Activated CD8-positive, alpha-beta T cell treated with anti-CD3 and anti-CD28 coated beads for 36 hours (primary cell): ENCODE measurements around the gene PAWR. TPM values are rescaled to one million over a fixed set of nuclear protein-coding genes. Genes with fewer than 3 reads are reported as not detected.

Experiments used
- ATAC-seq: fragments of 200-7000 bp; cut with Tn5 transposase; one replicate; pipeline ENCODE4 v1.10.0; 2021; ENCODE audit warnings: mild to moderate bottlenecking, moderate library complexity
- CTCF ChIA-PET: fragments of 350-600 bp; sonication (Branson Sonifier 250); formaldehyde crosslinking; loops from one replicate; lab custom pipeline; 2021; ENCODE audit warnings: antibody characterized with exemption; lab: Charles Lee
- POLR2A ChIA-PET: fragments of 350-600 bp; sonication (Branson Sonifier 250); formaldehyde crosslinking; loops from one replicate; lab custom pipeline; 2021; ENCODE audit warnings: antibody characterized with exemption; lab: Charles Lee
- DNase-seq: peaks from one replicate; pipeline ENCODE4 v3.0.0-alpha.2; 2020
- H3K27ac Mint-ChIP-seq: one replicate; pipeline ENCODE4 v1.8.0; 2021; ENCODE audit warnings: mild to moderate bottlenecking, mixed read lengths
- H3K27me3 Mint-ChIP-seq: one replicate; pipeline ENCODE4 v1.8.0; 2021; ENCODE audit warnings: mixed read lengths
- H3K36me3 Mint-ChIP-seq: one replicate; pipeline ENCODE4 v1.8.0; 2021; ENCODE audit warnings: low read depth, mixed read lengths
- H3K4me1 Mint-ChIP-seq: one replicate; pipeline ENCODE4 v1.8.0; 2021; ENCODE audit warnings: low read depth, mixed read lengths
- H3K4me3 Mint-ChIP-seq: one replicate; pipeline ENCODE4 v1.8.0; 2021; ENCODE audit warnings: mild to moderate bottlenecking, moderate library complexity, mixed read lengths
- H3K9me3 Mint-ChIP-seq: one replicate; pipeline ENCODE4 v1.8.0; 2021; ENCODE audit warnings: mixed read lengths
- CTCF ChIP-seq: fragments of 200-600 bp; IDR thresholded peaks from one replicate; pipeline ENCODE4 v1.8.0; 2022; ENCODE audit warnings: antibody characterized with exemption, mild to moderate bottlenecking
- intact Hi-C: fragments of 100-400 bp; cut with micrococcal nuclease; formaldehyde crosslinking; loops from one replicate; pipeline ENCODE4 v1.10.0; 2022
- total RNA-seq, 2 experiments: library from RNA; stranded (reverse); gene quantifications; one replicate each; pipeline ENCODE4 v1.2.3, GENCODE V29; 2021

PAWR gene
- total RNA-seq, 2 experiments from 2014 or later, result 5.5 to 5.8 TPM

GRCh38 chr12:79555028-79555925 lies 135.5 kb downstream of the PAWR start:
- Mint-ChIP-seq H3K27ac (no peak overlapping the region), H3K9me3 (no peaks in the 10 kb centered on the region), H3K4me1 (no peaks in the 10 kb centered on the region), H3K27me3 (peaks cover 1% of the 10 kb centered on the region), H3K4me3 (no peak overlapping the region), H3K36me3 (no peaks in the 10 kb centered on the region)
- TF ChIP-seq CTCF, result no peak
- intact Hi-C loops, result no loop called here
- DNase-seq (no peak), ATAC-seq (no peak)
- POLR2A ChIA-PET, result no interaction called here
- CTCF ChIA-PET, result interaction anchor here (1.0 to 1.2 kb wide), 2 partner anchors 10 to 714 kb away, joined by 3 to 4 read pairs; no protein-coding TSS in a partner anchor

- Mint-ChIP-seq H3K4me3 (no peak overlapping the region), H3K36me3 (no peaks in the 10 kb centered on the region), H3K4me1 (no peaks in the 10 kb centered on the region), H3K27ac (no peak overlapping the region), H3K9me3 (no peaks in the 10 kb centered on the region), H3K27me3 (peaks cover 1% of the 10 kb centered on the region)
- intact Hi-C loops, result no loop called here
- no peak for DNase-seq
- no peak for ATAC-seq
- POLR2A ChIA-PET, result no interaction called here
- TF ChIP-seq CTCF, result no peak
- CTCF ChIA-PET, result interaction anchor here (1.2 kb wide), 1 partner anchor 8 kb away, joined by 4 read pairs; no protein-coding TSS in a partner anchor
These were observed 136.7 kb downstream of the PAWR start for GRCh38 chr12:79553863-79554574.

- CTCF ChIA-PET, result no interaction called here
- POLR2A ChIA-PET, result no interaction called here
- Mint-ChIP-seq H3K4me1 (no peaks in the 10 kb centered on the region), H3K4me3 (no peak overlapping the region), H3K36me3 (no peaks in the 10 kb centered on the region), H3K9me3 (no peaks in the 10 kb centered on the region), H3K27ac (no peak overlapping the region), H3K27me3 (peaks cover 1% of the 10 kb centered on the region)
- ATAC-seq (no peak), DNase-seq (no peak)
- TF ChIP-seq CTCF, result no peak
- intact Hi-C loops, result no loop called here
These were observed 138.6 kb downstream of the PAWR start for GRCh38 chr12:79552192-79552591.

GRCh38 chr12:79549531-79550271 lies 141.1 kb downstream of the PAWR start:
- no peaks in the 10 kb centered on the region for H3K9me3 Mint-ChIP-seq
- POLR2A ChIA-PET, result no interaction called here
- no peak for ATAC-seq
- H3K4me3 Mint-ChIP-seq, result no peak overlapping the region
- no peak overlapping the region for H3K27ac Mint-ChIP-seq
- H3K36me3 Mint-ChIP-seq, result no peaks in the 10 kb centered on the region
- intact Hi-C loops, result loop anchor here (5.0 kb wide), 1 partner anchor 188 kb away; no protein-coding TSS in a partner anchor
- no peak for TF ChIP-seq CTCF
- no peaks in the 10 kb centered on the region for H3K4me1 Mint-ChIP-seq
- peaks cover 1% of the 10 kb centered on the region for H3K27me3 Mint-ChIP-seq
- DNase-seq, result no peak
- CTCF ChIA-PET, result interaction anchor here (1.7 kb wide), 1 partner anchor 188 kb away, joined by 6 read pairs; no protein-coding TSS in a partner anchor
